Activated gamma-delta T cell (primary cell): ENCODE results near the gene DMKN.

Source experiments
- DNase-seq: peaks from one replicate; lab custom pipeline; 2025; lab: John Stamatoyannopoulos, UW

The DMKN gene

GRCh38 chr19:35549174-35549788 lies 35.8 kb upstream of the DMKN start:
- DNase-seq: no peak

DNA sequence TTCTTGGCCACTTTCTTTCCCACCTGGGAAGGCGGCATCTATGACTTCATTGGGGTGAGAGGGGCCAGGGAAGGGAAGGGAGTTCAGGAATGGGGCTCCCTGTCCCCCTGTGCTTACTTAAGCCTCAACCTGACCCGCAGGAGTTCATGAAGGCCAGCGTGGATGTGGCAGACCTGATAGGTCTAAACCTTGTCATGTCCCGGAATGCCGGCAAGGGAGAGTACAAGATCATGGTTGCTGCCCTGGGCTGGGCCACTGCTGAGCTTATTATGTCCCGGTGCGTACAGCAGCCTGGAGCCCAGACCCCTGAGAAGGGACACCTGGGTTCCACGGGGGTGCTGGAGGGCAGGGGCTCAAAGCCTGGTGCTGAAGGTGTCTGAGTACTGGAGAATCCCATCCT lies 33.1 kb upstream of the DMKN start:
- no peak for DNase-seq

GRCh38 chr19:35545855-35546381 lies 32.5 kb upstream of the DMKN start:
- peak; percentile 57 for DNase-seq

- peak; percentile 69 for DNase-seq
Observed at GRCh38 chr19:35545001-35545854, 31.8 kb upstream of the DMKN start, which contains the start of gene TMEM147. Gene TMEM147, plus strand, starts transcription at chr19:35545626. Its CDS starts 114 bp downstream, at chr19:35545740.

GRCh38 chr19:35544110-35544802 lies 30.8 kb upstream of the DMKN start:
- no peak for DNase-seq

GRCh38 chr19:35543280-35544109 lies 30.0 kb upstream of the DMKN start:
- no peak for DNase-seq

GRCh38 chr19:35542209-35542608 lies 28.8 kb upstream of the DMKN start:
- no peak for DNase-seq

GRCh38 chr19:35540356-35540927 lies 27.0 kb upstream of the DMKN start:
- no peak for DNase-seq

DNA sequence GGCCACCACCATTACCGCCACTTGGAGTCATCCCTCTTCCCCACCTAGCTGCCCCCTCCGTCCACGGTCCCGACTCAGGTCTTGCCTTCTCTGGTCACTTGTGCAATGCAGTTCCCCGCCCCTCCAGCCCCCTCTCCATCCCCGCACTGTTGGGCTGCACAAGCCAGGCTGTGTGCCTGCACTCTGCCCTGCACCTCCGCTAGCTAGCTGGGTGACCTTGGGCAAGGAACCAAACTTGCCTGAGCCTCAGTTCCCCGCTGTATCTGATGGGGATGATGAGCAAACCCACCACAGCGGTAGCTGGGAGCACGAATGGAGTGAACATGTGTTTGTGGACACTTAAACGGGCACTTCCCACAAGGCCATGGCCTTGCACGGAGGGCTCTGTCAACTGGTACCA lies 26.4 kb upstream of the DMKN start:
- DNase-seq: no peak

DNA sequence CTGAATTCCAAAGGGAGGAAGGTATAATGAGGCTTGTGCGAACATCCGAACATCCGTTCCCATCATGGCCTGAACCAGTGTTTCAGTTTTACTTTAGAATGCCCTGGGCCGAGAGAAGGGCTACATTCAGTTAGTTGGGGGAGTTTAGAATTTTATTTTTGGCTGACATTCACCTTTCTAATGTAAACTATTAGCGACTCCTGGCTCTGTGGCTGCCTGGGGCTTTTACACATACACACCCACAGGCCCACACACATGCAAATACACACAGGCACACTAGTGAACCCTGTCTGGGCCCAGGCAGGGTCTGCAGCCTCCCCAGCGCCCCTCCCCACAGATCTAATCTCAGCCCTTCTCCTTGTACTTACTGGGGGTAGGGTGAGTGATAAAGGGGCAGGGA lies 25.9 kb upstream of the DMKN start:
- DNase-seq: no peak

- no peak for DNase-seq
Observed at GRCh38 chr19:35534803-35535480, 21.5 kb upstream of the DMKN start.

DNA sequence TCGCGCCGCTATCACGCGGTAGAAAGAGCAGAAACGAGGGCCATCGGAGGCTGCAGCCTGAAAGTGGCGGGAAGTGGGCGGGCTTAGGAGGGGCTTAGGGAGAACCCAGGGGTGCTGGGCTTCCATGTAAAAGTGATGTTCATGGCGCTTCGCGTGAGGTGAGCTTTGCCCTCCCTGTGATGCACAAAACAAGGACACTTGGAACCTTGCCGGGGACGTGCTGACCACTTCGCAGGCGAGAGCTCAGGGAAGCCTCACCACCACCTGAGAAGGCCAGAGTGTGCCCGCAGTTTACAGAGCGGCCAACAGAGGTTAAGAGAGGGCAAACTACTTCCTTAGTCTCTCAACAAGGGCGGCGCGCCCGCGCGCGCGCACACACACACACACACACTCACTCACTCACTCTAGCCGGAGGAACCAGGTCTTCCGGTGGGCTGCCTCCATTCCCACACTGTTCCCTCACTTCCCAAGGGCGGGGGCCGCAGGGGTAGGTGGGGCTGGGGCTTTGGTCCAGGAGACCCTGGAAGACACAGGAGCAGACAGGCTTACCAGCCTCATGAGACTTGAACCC lies 20.5 kb upstream of the DMKN start:
- DNase-seq: no peak

- no peak for DNase-seq
Observed at GRCh38 chr19:35533201-35533821, 19.9 kb upstream of the DMKN start, which contains the start of gene GAPDHS. Gene GAPDHS, plus strand, starts transcription at chr19:35533456. Its CDS starts 72 bp downstream, at chr19:35533528.

DNA sequence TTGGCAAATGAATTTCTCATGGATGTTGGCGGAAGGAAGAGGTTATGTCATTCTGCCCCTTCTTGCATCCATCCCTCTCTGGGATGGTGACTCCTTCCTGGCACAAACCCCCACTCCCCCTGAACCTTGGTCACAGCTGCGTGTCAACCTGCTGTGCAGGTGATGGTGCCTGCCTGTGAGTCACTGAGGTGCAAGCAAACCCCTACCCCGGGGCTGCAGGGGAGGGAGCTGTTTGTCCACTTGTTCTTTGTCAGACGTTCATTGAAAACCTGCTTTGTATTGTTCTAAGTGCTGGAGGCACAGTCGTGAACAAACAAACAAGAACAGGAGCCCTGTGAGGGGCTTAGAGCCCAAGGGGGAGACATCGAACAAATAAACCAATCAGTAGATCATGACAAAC lies 17.8 kb upstream of the DMKN start:
- no peak for DNase-seq

GRCh38 chr19:35529241-35530218 lies 16.1 kb upstream of the DMKN start:
- DNase-seq: no peak

DNA sequence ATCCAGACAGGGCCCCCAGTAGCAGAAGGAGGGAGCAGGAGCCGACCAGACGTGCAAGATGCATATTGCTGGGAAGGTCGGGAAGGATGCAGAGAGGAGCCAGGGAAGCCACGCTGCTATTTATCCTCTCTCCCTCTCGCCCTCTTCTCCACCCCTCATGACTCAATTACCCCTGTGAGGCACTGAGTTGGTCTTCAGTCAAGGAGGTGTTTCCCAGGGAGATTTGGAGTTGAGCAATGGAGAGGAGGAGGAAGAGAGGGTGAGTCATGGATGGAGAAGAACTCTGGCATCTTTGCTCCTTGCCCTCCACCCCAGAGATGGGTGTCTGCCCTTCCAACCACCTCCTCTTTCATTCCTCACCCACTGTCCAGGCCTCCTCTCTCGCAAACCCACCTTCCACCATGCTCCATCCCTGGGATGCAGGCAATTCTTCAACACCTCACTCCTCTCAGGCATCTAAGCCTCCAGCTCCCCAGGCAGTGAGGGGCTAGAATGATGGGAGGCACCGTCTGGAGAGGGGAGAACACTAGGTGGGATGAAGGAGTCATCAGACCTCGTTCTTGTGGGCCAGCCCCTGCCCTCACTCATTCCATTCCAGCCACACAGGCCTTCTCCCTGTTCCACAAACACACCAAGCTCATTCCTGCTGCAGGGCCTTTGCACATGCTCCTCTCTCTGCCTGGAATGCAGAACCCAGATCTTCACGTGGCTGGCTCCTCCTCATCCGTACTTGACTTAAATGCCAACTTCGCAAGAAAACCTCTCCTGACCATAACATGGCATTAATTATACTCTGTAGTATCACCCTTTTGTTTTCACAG lies 15.0 kb upstream of the DMKN start, which contains the start of gene SBSN:
SBSN (minus strand) TSS at position 94 of the 821 bp plus-strand sequence; CDS start at position 64, 30 bp downstream.
- DNase-seq: no peak

GRCh38 chr19:35525873-35526272 lies 12.4 kb upstream of the DMKN start:
- DNase-seq: no peak
